ENCODE measurements around the gene ALDH4A1. TPM values are rescaled to one million over a fixed set of nuclear protein-coding genes. Genes with fewer than 3 reads are reported as not detected.

The ALDH4A1 gene
- total and polyA plus RNA-seq, 2 experiments from 2014 or later, result 11.3 to 33.8 TPM

DNA sequence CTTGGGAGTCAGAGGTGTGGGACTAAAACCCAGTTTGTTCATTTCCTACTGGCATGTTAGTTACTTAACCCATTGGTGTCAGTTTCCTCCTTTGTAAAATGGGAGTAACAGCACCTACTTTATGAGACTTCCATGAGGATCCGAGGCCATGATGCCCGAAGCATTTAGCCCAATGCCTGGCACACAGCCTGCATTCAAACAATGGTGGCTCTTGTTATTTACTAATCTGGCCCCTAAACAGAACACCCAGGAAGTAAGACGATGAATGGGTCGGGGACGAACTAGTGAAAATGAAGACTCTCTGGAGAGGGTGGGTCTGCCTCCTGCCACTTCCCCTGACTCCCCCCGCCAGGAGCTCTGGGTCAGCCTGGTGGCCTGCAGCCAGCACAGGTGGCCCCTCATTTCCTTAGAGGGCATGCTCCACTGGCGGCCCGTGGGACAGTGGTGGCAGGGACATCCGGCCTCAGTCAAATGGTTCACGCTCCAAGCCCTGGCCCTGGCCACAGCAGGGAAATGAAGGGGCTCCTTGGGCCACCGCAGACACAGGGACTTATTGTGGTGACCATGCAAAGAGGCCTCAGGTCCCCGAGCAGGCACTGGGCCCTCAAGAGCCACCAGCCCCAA is 33.4 kb downstream of the ALDH4A1 start (continued):
- TF ChIP-seq, protein P1, sequence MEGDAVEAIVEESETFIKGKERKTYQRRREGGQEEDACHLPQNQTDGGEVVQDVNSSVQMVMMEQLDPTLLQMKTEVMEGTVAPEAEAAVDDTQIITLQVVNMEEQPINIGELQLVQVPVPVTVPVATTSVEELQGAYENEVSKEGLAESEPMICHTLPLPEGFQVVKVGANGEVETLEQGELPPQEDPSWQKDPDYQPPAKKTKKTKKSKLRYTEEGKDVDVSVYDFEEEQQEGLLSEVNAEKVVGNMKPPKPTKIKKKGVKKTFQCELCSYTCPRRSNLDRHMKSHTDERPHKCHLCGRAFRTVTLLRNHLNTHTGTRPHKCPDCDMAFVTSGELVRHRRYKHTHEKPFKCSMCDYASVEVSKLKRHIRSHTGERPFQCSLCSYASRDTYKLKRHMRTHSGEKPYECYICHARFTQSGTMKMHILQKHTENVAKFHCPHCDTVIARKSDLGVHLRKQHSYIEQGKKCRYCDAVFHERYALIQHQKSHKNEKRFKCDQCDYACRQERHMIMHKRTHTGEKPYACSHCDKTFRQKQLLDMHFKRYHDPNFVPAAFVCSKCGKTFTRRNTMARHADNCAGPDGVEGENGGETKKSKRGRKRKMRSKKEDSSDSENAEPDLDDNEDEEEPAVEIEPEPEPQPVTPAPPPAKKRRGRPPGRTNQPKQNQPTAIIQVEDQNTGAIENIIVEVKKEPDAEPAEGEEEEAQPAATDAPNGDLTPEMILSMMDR (conservative IDR thresholded peaks at IDR 0.05; ENCODE audit: low read depth in 2 of 2), result no peak
- TF ChIP-seq CREB1 (CRISPR knock-in tag; IDR thresholded peaks at IDR 0.05; ENCODE audit: low read depth), result no peak
- TF ChIP-seq POLR2AphosphoS5 (IDR thresholded peaks at IDR 0.05; ENCODE audit: low read depth), result no peak
- no peak for TF ChIP-seq REST (IDR thresholded peaks at IDR 0.05; ENCODE audit: unreplicated experiment)

GRCh38 chr1:18868354-18868753 is 34.0 kb downstream of the ALDH4A1 start:
- no peak overlapping the region for H3K4me3 Mint-ChIP-seq
- H3K4me2 ChIP-seq, result no peak overlapping the region
- no peak for ATAC-seq
- TF ChIP-seq STAT1 (IDR thresholded peaks at IDR 0.05; ENCODE audit: unreplicated experiment) (no peak), REST (IDR thresholded peaks at IDR 0.05; ENCODE audit: unreplicated experiment) (no peak), JUNB (IDR thresholded peaks at IDR 0.05; ENCODE audit: unreplicated experiment) (no peak), CREB1 (CRISPR knock-in tag; IDR thresholded peaks at IDR 0.05; ENCODE audit: low read depth) (no peak), ZNF331 (CRISPR knock-in tag; IDR thresholded peaks at IDR 0.05; ENCODE audit: low read depth) (no peak), POLR2AphosphoS5 (IDR thresholded peaks at IDR 0.05; ENCODE audit: low read depth) (no peak)
- TF ChIP-seq, protein P2, sequence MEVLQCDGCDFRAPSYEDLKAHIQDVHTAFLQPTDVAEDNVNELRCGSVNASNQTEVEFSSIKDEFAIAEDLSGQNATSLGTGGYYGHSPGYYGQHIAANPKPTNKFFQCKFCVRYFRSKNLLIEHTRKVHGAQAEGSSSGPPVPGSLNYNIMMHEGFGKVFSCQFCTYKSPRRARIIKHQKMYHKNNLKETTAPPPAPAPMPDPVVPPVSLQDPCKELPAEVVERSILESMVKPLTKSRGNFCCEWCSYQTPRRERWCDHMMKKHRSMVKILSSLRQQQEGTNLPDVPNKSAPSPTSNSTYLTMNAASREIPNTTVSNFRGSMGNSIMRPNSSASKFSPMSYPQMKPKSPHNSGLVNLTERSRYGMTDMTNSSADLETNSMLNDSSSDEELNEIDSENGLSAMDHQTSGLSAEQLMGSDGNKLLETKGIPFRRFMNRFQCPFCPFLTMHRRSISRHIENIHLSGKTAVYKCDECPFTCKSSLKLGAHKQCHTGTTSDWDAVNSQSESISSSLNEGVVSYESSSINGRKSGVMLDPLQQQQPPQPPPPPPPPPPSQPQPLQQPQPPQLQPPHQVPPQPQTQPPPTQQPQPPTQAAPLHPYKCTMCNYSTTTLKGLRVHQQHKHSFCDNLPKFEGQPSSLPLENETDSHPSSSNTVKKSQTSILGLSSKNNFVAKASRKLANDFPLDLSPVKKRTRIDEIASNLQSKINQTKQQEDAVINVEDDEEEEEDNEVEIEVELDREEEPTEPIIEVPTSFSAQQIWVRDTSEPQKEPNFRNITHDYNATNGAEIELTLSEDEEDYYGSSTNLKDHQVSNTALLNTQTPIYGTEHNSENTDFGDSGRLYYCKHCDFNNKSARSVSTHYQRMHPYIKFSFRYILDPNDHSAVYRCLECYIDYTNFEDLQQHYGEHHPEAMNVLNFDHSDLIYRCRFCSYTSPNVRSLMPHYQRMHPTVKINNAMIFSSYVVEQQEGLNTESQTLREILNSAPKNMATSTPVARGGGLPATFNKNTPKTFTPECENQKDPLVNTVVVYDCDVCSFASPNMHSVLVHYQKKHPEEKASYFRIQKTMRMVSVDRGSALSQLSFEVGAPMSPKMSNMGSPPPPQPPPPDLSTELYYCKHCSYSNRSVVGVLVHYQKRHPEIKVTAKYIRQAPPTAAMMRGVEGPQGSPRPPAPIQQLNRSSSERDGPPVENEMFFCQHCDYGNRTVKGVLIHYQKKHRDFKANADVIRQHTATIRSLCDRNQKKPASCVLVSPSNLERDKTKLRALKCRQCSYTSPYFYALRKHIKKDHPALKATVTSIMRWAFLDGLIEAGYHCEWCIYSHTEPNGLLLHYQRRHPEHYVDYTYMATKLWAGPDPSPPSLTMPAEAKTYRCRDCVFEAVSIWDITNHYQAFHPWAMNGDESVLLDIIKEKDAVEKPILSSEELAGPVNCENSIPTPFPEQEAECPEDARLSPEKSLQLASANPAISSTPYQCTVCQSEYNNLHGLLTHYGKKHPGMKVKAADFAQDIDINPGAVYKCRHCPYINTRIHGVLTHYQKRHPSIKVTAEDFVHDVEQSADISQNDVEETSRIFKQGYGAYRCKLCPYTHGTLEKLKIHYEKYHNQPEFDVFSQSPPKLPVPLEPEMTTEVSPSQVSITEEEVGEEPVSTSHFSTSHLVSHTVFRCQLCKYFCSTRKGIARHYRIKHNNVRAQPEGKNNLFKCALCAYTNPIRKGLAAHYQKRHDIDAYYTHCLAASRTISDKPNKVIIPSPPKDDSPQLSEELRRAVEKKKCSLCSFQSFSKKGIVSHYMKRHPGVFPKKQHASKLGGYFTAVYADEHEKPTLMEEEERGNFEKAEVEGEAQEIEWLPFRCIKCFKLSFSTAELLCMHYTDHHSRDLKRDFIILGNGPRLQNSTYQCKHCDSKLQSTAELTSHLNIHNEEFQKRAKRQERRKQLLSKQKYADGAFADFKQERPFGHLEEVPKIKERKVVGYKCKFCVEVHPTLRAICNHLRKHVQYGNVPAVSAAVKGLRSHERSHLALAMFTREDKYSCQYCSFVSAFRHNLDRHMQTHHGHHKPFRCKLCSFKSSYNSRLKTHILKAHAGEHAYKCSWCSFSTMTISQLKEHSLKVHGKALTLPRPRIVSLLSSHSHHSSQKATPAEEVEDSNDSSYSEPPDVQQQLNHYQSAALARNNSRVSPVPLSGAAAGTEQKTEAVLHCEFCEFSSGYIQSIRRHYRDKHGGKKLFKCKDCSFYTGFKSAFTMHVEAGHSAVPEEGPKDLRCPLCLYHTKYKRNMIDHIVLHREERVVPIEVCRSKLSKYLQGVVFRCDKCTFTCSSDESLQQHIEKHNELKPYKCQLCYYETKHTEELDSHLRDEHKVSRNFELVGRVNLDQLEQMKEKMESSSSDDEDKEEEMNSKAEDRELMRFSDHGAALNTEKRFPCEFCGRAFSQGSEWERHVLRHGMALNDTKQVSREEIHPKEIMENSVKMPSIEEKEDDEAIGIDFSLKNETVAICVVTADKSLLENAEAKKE (CRISPR knock-in tag; IDR thresholded peaks at IDR 0.05), result no peak

More at GRCh38 chr1:18868354-18868753, 34.0 kb downstream of the ALDH4A1 start:
- no peaks in the 10 kb centered on the region; the same call in 1 of the 2 replicates for H4K20me1 ChIP-seq (replicated peaks; ENCODE audit: insufficient read depth)
- H3K27me3 ChIP-seq (ENCODE audit: insufficient read depth), result no peaks in the 10 kb centered on the region
- DNase-seq (ENCODE audit: low spot score), result no peak
- H3K9me3 Mint-ChIP-seq, result no peaks in the 10 kb centered on the region
- H3K79me2 ChIP-seq (replicated peaks; ENCODE audit: insufficient read depth), result no peaks in the 10 kb centered on the region
- H3K4me3 ChIP-seq, result no peak overlapping the region
- no peak overlapping the region for H2AFZ ChIP-seq
- no peaks in the 10 kb centered on the region for H3F3A ChIP-seq (replicated peaks; ENCODE audit: low read depth)
- H3K4me1 ChIP-seq (ENCODE audit: insufficient read depth), result no peaks in the 10 kb centered on the region
- no peaks in the 10 kb centered on the region for H3K36me3 ChIP-seq (ENCODE audit: insufficient read depth)
- H3K27me3 Mint-ChIP-seq (ENCODE audit: insufficient read depth, low read depth, poor library complexity), result peaks cover 6% of the 10 kb centered on the region
- H3K4me1 Mint-ChIP-seq, result no peaks in the 10 kb centered on the region
- no peaks in the 10 kb centered on the region for H3K9me2 ChIP-seq (ENCODE audit: insufficient read depth)
- H3K27ac Mint-ChIP-seq, result no peak overlapping the region
- H3K27ac ChIP-seq (ENCODE audit: low read depth), result no peak overlapping the region
- H3K36me3 Mint-ChIP-seq (ENCODE audit: low read depth), result no peaks in the 10 kb centered on the region; the same call in 2 of the 3 replicates
